HUDEP-2 (cell line): ENCODE measurements around the gene TRIM9.

Experiments used
- DNase-seq, 76 experiments: peaks; one replicate each; lab custom pipeline; 2025; ENCODE audit not compliant: unreplicated experiment in 76 of 76; lab: John Stamatoyannopoulos, UW

The TRIM9 gene

DNA sequence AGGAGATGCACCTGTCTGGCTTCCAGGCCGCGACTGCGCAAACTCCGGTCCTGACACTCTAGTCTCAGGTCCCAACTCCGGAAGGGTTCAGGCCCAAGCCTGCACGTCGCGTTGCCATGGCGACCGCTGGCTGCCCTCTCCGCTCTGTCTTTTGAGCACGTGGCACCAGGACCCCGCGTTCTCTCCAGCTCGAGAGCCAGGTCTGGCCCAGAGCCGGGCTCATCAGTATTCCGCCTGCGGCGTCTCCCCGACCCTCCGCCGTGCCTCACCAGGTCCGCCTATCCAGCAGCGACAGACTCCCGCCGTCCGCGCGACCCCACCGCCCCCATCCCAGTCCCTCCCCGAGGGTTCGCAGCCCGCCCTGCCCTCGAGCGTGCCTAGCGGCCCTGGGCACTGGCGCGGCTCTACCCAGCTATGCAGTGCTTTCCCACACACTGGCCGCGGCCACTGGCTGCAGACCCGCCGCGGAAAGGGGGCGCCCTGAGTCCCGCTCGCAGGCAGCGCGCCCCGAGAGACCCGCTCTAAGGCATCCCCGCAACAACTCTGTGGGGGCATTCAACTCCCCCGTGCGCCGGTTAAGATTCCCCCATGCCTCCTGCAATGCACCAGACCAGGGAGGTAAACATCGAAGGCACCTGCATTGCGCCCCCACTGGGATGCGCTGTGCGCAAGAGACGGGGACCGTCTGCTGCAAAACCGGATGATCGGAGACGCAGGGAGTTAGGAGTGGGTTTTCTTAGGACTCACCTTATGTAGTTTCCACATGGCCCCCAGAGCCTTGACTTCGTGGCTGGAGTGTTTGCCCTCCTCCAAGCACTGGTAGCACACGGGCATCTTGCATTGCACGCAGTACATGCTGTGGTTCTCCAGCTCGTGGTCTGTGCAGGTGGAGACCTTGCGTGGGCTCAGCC is 1.3 kb downstream of the TRIM9 start:
- peak in 3 of 76 experiments; percentile 1 to 3 (median 2) for DNase-seq

DNA sequence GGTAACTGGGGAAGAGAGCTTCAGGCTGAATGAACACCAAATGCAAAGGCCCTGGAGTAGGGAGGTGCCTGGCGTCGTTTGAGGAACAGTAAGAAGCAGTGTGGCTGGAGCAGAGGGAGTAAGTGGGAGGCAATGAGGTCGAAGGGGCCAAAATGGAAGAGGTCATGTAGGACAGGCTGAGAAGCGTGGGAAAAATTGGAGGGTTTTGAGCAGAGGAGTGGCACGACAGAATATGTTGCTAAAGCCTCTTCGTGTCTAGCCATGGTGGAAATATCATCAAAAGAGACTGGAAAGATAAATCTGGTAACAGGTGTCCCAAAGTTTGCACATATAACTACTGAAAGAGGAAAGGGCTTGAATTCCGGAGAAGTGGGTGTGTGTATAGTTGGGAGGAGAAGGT is 1.9 kb downstream of the TRIM9 start:
- DNase-seq = no peak

DNA sequence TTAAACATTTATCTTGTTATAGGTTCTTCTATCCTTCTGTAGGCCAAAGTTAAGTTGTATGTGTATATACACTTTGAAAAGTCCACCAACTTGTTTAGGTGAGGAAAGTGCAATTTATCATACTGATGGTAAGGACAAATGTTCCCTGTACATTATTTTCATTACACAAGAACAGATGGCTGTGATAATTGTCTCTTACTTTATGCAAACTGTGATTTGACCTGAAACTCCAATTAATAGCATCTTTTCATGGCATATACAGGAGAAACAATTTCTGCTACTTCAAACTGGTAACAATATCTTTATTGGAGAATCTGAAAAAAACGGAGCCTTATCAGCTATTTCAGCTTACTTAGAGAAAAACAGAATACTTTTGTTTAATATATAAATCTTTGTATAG is 5.6 kb downstream of the TRIM9 start:
- DNase-seq = no peak

DNA sequence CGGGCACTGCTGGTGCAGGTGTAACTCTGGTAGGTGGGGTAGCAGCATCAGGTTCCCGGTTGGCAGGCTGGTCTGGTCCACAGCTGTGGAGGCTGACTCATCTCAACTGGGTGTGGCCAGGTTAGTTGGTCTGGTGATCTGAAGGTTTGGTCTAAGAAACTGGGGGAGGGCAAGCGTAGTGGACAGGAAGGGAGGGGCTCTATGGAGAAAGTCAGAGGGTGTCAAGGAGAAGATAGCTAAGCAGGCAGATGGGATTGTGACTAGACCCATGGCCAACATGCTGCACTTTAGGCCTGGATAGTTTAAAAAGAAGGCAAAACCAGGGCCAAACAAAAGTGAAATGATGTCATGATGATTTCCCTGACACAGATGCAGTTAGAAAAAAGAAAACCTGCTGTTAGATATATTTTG is 7.9 kb downstream of the TRIM9 start:
- DNase-seq = peak in 6 of 76 experiments; percentile 3 to 41 (median 18)

DNA sequence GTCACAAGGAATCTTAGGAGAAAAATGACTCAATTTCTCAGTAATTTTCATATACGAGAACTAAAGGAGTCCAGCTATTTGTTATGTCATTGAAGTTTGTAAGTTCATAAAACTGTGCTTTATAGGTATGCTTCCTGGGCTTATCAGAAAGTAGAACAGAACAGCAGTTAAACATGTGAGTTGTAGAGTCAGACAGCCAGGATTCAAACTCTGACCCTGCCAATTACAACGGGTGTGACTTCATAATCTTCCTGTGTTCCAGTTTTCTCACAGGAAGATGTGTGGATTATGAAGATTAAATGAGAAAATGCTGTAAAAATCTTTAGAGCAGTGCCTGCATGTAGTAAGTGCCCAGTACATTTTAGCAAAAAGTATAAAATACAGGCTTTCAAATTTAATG is 8.9 kb downstream of the TRIM9 start:
- no peak for DNase-seq

DNA sequence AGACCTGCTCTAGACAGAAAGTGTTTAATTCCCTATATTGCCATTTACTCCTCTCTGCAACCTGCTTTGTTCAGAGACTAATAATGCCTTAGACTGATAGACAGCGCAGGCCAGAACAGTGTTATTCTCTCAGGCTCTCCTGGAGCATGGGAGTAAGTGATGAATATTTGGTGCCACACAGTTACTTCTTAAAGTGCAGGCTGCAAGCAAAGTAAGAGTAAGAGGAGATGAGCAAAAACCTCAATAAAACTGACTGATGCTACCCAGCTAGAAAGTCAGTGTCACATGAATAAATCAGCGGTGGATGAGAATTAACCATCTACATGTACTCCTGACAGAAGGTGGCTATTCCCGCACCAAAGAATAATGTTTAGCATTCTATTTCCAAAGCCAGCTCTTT is 9.9 kb downstream of the TRIM9 start:
- DNase-seq = no peak

DNA sequence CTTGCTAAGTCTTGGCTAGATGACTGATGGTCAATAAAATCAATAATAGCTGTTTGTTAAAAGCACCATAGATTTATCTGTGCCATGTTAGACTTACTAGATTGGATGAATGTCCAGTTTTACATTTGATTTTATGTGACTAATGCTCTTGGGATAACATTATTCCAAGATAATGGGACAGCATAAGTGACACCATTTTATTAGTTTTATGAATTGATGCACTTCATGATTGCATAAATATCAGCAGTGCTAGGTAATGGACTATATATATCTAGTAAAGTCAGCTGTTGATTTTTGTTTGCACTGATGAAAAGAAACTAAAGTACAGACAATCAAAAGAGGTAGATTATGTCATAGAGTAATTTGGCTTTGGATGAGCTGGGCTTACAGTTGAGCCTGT is 10.4 kb downstream of the TRIM9 start:
- no peak for DNase-seq

DNA sequence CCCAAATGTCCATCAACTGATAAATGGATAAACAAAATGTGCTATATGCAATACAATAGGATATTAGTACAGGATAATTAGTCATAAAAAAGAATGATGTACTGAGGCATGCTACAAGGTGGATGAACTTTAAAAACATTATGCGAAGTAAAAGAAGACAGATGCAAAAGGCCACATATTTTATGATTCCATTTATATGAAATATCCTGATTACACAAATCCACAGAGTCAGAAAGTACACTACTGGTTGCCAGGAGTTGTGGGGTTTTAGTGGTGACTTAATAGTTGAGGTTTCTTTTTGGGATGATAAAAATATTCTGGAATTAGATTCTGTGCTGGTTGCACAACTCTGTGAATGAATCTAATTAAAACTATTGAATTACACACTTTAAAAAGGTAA is 12.6 kb downstream of the TRIM9 start:
- no peak for DNase-seq

DNA sequence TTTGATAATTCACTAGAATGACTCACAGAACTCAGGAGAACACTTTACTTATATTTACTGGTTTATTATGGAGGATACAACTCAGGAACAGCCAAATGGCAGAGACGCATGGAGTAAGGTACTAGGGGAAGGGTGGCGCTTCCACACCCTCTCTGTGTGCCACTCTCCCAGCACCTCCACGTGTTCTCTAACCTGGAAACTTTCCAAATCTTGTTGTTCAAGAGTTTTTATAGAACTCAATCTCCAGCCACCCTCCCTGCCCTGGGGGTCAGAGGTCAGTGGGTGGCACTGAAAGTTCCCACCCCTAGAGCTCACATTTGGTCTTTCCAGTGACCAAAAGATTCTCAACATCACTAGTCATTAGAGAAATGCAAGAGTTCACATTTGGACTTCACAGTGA is 13.2 kb downstream of the TRIM9 start:
- DNase-seq = no peak

DNA sequence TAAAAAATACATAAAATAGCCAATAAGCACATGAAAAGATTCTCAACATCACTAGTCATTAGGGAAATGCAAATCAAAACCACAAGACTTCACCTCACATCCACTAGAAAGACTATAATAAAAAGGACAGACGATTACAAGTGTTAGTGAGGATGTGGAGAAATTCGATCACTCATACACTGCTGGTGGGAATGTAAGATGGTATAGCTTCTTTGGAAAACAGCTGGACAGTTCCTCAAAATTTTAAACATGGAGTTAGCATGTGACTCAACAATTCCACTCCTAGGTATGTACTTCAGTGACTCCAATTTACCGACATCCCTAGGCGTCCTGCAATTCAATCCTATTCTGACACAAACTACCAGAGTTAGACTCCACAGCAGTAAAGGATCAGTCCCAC is 13.7 kb downstream of the TRIM9 start:
- no peak for DNase-seq

DNA sequence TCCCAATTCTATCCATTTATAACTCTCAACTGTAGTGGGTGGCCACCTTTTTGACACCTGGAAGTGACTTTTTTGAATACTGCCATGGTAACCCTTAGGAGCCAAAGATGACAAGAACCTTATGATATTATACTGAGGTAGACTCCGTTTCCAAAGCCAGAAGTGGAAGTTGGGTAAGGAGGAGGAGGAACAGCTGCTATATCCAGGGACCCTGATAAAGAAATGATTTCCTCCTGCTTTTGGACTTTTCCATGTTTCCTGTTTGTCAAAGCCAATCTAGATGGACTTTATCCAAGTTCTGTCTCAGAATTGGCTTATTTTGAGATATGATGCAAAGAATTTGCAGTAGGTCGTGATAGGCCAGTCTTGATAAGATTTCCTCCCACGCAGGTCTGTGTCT is 14.3 kb downstream of the TRIM9 start:
- no peak for DNase-seq

DNA sequence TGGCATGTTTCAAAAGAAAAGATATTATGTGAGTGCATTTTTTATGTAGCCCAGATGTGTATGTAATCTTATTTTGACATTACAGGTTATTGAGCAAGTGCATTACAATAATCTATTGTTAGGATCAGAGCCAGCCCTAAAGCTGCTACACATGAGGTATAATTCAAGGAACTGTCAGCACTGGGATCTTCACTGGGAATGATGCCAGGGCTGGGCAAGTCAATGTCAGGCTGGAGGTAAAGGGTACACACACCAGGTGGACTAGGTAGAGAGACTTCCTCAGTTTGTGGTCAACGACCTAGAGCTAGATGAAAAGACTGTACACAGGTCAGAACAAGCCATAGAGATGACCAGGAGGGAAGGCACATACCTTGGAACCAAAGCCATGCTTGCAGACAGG is 15.4 kb downstream of the TRIM9 start:
- DNase-seq = no peak

DNA sequence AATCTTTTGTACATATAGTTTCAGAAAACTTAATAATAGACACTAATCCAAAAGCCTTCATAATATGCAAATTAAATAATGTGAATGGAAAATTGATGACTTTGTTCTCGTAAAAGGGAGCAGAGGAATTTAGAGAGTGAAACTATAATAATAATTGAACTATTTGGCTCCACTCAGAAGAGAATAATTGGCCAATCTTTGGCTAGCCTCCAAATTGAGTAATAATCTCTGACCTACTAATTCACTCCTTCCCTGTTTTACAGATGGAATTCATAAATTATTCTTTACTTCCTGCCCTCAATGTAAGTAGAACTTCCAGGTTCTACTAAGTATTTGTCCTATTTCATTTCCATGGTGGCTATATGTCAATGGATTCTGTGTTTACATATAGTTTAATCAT is 15.8 kb downstream of the TRIM9 start:
- no peak for DNase-seq

DNA sequence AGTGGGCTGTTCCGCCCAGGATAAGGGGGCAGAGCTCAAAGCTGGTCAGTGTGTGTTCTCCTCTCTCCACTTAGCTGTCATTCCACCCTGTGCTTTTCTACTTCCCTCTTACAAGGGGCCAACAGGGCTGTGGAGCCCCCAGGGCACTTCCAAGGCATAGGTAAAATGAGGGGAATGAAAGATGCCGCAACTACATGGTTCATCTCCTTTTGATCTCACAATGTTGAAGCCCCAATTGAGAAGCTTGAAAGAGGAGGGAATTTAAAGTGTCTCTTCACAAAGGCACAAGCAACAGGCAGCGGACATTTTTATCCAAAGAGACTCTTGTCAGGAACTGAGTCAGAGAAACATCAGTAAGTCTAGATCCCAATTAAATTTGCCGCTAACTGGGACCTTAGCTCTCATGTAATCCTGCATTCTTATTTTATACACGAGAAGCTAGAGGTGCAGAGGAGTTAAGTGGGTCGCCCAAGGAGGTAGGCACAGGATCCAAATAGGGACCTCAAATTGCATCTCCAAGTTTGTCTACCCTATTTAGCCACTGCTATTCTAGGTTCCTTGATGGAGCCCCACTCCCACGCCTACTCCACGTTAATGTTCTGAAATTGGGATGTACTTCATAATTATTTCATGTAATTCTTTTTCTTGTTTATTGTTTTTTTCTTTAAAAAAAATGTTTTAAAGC is 20.1 kb downstream of the TRIM9 start:
- DNase-seq = no peak

DNA sequence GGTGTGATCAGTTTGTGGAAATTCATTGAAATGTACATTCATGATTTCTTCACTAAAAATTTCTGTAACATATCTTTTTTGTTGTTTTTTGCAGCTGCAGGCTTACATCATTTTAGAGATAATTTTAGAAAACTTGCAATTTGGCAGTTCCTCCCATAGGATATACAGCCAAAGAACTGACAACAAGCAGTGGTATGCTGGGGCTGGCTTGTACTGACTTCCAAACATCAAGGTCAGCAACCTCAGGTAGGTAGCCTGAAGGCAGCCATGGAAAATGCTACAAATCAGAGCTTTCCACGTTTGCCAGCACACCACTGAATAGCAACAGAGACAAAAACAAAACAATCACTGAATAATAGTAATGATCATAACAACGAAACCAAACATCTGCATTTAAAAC is 21.2 kb downstream of the TRIM9 start:
- DNase-seq = no peak

DNA sequence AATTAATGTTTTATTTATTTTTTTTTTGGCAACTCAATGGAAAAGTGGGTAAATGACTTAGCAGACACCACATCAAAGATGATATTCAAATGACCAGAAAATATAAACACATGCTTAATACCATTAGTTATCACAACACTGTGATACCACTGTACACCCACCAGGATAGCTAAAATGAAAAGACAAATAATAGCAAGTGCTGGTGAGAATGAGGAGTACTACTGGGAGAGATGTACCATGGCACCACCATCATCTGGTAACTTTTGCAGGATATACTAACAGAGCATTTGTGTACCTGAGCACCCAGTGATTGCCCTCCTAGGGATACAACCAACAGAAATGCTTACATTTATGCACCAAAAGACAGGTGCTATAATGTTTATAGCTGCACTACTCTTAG is 21.9 kb downstream of the TRIM9 start:
- DNase-seq = no peak

DNA sequence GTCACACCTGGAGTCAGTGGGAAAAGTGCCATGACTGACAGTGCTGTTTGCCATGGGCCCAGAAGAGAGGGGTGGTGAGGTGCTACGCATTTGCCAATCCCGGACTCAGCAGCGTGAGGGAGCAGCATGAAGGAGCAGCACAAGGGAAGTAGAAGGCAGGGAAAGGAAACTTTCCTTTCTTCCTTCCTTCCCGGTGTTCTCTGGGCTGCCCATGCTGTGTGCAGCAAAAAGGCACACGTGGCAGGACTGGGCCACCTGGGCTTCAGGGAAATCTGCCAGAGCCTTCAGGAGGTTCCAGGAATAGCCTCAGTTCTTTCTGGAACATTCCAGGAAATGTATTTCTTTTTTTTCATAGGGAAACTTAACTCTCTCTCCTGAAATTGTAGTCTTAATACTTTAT is 23.0 kb downstream of the TRIM9 start:
- no peak for DNase-seq

DNA sequence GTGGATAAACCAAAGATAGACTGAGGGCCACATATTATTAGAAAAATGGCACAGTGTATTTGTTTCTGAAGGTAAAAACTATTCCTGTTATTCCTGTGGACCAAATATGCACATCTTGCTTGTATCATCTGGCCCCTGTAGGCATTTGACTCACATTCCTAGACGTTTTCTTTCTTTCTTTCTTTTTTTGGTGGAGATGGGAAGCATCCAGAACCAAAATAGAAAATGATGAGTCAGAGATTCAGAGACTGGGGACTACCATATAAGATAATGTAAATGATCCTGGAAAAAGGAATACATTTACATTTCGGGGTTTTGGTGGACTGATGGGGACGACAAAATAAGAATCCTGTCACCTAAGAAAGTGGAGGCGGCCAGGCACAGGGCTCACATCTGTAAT is 24.2 kb downstream of the TRIM9 start:
- no peak for DNase-seq

DNA sequence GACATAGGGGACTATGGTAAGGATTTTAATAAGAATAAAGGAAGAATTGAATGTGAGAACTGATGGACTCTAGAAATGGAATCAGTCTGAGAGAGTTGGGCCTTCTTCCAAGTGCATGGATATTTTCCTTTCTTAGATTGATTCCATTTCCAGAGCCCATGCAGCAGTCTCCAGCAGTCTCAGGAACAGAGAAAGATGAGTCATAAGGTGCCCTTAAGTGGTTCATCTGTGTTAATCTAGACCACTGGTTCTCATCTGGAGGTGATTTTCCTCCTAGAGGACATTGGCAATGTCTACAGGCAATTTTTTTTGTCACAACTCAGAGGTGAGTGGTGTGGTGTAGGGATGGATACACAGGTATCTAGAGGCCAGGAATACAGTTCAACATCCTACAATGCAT is 25.9 kb downstream of the TRIM9 start:
- no peak for DNase-seq

DNA sequence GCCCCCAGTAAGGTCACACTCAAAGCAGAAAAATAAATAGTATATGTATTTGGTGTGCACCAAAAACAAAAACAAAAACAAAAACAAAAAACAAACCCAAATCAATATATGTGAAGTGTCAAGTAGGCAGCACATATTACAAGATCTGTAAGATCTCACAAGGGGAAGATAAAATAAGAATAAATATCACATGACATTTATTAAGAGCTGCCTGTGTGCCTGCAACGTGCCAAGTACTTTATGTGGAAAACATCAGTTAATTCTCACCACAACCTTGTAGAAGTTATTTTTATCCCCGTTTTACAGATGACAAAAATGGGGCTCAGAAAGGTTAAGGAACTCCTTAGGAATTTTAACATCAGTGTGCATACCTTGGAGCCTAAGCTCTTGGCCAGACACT is 26.6 kb downstream of the TRIM9 start:
- no peak for DNase-seq

DNA sequence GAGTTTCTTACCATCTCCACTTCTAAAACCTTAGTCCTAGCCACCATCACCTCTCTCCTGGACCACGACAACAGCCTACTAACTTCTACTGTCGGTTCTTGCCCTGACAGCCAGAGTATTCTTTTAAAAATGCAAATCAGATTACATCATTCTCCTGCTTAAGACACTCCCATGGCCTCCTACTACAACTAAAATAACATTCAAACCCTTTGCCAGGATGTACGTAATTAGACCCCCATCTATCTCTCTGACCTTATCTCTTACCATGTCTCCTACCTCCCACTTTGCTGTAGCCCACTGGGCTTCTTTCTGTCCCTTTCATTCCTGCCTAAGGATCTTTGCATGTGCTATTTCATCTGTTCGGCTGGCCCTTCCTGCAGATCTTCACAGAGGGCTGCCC is 27.6 kb downstream of the TRIM9 start:
- DNase-seq = no peak

DNA sequence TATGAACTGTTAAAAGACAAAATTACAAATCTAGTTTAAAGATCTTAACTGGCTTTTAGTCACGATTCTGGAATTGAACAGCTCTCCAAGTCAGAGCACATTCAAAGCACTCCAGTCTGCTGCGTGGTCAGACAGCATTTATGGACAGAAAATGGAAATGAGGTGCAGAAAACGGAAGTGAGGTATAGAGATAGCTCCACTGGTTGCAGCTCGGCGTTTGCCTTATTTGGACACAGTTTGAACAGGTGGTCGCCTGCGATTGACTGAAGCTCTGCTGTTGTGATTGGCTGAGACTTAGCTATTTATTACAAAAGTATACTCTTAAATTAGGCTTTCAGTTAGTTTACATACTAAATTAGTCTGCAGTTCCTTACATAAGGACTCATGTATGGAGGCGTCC is 28.3 kb downstream of the TRIM9 start:
- DNase-seq = no peak
